IPS-18c (cell line): ENCODE data around the gene CEP97.
A peak's percentile ranks its signal among the peaks of the same experiment; 100 is the strongest.
"Not testable (repeated sequence)": the region's sequence is repeated elsewhere in the genome, so short reads cannot be mapped to it uniquely, and the experiment has no call there.

Source experiments
- H3K4me3 ChIP-seq: 2 replicates; pipeline ENCODE4 v1.7.0; 2013; ENCODE audit warnings: low read depth, mild to moderate bottlenecking, low read length, moderate library complexity; ENCODE audit not compliant: insufficient read depth
- H3K9me3 ChIP-seq: one replicate; pipeline ENCODE4 v1.6.1; 2013; ENCODE audit warnings: mild to moderate bottlenecking, low read length, moderate library complexity; ENCODE audit not compliant: control insufficient read depth, insufficient read depth

The CEP97 gene, protein sequence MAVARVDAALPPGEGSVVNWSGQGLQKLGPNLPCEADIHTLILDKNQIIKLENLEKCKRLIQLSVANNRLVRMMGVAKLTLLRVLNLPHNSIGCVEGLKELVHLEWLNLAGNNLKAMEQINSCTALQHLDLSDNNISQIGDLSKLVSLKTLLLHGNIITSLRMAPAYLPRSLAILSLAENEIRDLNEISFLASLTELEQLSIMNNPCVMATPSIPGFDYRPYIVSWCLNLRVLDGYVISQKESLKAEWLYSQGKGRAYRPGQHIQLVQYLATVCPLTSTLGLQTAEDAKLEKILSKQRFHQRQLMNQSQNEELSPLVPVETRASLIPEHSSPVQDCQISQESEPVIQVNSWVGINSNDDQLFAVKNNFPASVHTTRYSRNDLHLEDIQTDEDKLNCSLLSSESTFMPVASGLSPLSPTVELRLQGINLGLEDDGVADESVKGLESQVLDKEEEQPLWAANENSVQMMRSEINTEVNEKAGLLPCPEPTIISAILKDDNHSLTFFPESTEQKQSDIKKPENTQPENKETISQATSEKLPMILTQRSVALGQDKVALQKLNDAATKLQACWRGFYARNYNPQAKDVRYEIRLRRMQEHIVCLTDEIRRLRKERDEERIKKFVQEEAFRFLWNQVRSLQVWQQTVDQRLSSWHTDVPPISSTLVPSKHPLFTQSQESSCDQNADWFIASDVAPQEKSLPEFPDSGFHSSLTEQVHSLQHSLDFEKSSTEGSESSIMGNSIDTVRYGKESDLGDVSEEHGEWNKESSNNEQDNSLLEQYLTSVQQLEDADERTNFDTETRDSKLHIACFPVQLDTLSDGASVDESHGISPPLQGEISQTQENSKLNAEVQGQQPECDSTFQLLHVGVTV

DNA sequence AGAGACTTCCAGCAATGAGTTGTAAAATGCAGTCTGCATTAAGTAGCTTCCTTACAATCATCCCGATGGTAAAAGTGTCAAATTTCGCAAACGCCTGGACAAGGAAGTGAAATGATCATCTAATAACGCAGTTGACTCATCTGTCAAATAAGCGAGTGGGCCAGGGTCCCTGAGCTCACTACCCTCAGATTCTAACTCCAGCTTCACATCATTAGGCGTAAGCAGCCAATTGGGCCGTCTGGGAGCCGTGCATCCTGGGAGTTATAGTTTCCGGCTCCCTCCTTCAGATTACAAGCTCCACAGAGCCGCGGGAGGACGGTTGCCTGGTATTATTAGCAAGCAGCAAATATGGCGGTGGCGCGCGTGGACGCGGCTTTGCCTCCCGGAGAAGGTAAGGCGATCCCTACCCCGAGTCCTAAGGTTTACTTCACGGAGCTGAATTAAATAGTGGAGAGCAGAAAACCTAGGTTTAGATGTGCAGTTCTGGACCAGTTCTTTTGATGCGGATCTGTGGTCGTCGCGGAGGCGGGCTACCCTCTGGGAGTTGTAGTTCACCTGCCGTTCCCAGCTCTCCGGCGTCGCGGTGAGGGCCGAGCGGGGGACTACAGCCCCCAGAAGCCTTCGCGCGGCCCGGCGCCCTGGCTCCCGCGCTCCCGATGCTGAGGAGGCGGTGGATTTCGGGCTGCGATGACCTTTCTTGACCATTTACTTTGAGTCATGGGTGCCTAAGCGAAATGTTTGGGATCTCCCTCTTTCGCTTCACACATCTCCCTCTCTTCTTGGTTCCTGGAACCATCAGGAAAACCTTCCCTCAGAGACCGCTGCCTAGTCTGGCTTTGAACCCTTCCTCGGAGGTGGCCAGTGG, at the start of gene CEP97:
TSS of gene CEP97 (plus strand) at position 286 of the 865 bp plus-strand sequence. CDS start at position 349, 63 bp downstream.
- no peaks in the 10 kb centered on the region for H3K9me3 ChIP-seq
- H3K4me3 ChIP-seq: peak within 1 kb of the TSS; percentile 96

DNA sequence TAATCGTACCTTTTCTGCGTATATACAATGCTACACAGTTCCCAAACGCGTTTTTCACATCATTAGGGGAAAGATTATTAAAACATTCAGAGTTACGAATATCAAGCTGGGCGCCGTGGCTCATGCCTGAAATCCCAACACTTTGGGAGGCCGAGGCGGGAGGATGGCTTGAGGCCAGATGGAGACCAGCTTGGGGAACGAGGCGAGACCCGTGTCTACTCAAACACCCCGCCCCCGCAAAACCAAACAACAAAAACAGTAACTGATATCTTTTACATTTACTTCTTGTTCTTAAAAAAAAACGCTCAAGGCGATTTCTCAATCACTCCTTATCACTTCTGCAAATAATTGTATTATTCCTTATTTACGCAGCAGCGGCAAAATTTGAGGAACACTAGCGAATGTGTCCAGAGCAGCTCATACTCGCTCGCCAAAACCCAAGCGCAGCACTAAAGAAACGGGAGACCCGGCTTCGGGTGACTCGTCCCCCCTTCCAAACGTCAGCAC, 48.7 kb upstream of the CEP97 start:
- Histone ChIP-seq H3K4me3 (peak overlapping the region; percentile 99), H3K9me3 (no peaks in the 10 kb centered on the region)

DNA sequence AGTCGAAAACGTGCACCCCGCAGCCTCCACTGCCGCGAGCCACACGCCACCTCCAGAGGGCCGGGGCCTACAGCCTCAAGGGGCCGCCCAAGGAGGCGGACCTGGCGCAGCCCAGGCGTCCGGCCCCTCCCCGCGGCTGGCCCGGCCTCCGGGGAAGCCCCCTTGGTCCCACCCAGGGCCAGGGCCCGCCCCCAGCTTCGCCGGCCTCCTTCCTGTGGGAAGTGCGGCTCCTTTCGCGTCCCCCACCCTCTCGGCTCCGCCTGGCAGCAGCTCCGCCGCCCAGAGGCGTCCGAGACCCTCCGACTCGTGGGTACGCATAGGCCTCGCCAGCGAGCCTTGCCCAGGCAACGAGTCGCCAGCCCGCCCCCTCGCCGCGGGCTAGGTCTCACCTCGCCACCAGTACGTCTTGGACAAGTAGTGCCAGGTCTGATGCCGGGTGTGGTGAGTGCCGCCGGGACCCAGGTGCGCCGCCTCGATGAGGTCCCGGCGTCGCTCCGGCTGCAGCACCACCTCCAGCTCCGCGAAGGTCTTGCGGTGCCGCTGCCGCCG, 48.1 kb upstream of the CEP97 start:
- Histone ChIP-seq H3K9me3 (no peaks in the 10 kb centered on the region), H3K4me3 (peak overlapping the region; percentile 99)

DNA sequence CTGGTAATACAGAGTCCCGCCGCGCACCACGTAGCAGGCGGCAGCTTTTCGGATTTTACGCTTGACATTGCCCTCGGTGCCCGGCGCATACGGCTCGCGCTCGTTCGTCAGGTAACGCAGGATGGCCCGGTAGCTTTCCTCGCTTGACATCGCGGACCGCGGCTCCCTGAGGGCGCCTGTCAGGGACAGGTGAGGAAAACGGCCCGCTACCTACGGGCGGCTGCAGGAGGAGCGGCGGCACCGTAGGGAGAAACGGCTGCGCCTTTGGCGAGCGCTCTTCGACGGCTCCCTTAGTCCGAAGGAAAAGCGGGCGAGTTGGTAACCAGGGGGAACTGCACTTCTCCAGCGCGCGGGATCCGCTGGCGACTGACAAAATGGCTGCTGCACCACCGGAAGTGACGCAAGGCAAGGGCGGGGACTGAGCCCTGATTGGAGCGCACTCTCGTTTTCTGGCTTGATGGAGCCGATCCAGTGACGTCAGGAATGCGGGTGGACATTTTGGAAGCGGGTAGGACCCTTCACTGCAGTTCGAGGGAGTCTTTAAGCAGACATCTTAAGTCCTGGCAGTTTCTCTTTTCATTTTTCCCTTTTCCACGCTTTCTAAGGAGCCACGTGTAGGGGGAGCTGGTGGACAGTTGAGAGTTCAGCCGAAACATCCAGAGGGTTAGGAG, 47.5 kb upstream of the CEP97 start, which contains the start of gene ZBTB11:
TSS of gene ZBTB11 (minus strand) at position 368 of the 671 bp plus-strand sequence. CDS start at position 150, 218 bp downstream.
- H3K4me3 ChIP-seq: peak within 1 kb of the TSS; percentile 99
- no peaks in the 10 kb centered on the region for H3K9me3 ChIP-seq

DNA sequence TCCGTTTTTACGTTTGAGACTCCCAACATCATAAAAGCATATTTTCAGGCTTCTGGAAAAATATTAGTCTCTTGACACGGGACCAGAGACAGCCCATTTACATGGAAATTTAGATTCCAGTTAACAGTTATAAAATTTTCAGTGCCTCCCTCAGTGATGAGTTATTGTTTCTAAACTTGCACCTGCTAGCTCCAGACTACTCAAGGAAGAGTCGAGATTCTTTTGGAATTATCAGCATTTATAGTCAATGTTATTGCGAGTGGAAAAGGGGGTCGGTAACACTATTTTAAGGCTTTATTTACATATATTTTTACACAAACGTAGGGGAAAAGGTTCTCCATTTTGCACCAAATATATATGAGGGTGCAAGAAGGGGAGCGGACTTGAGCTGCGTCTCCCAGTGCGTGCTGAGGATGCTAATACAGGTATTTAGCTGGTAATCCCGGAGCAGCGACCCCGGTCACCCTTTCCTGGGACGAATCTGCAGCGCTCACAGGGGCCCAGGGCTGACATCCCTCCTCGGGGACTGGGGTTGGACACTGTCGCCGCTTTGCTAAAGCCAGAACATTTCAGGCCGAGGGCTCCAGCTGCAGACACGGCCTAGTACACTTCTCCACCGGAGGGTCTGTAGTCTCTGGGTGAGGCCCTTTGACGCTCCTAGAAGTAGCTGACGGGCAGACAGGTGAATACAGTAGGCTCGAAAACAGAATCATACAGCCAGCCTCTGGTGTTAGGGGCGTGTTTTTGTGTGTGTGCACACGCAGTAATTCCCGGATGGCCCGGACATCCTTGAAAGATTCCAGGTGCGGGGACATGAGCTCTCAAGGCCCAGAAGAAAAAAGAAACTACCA, 46.8 kb upstream of the CEP97 start:
- Histone ChIP-seq H3K4me3 (peak overlapping the region; percentile 30; the same call in 1 of the 2 replicates), H3K9me3 (no peaks in the 10 kb centered on the region)

DNA sequence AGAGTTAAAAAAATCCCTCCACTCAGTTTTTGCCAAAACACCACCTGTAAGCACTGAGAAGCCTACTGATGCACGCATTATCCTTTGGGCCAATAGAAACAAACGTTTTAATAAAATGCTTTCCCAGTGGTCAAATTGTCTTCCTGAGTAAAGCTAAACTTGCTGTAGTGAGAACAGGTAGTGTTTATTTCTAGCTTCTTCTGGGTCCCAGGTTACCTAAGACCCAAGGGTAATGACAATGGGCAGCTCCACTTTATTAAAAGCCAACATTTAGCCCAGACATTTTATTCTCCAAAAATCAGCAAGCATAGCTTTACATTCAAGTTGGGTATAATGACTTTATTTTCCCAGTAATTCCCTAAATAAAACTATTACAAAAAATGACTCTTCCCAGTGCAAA, 45.6 kb upstream of the CEP97 start:
- not testable (repeated sequence) for H3K9me3 ChIP-seq, H3K4me3 ChIP-seq

DNA sequence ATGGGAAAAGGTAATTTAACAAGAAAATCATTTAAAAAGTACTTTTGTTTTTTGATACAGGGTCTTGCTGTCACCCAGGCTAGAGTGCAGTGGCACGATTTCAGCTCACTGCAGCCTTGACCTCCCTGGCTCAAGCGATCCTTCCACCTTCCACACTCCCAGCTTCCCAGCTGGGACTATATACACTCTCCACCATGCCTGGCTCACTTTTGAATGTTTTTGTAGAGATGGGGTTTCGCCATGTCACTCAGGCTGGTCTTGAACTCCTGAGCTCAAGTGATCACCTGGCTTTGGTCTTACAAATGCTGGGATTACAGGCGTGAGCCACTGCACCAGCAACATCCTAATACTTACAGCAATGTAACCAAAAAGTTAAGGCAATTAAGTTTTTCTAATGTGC, 43.9 kb upstream of the CEP97 start:
- no peak overlapping the region for H3K4me3 ChIP-seq
- H3K9me3 ChIP-seq: no peaks in the 10 kb centered on the region

DNA sequence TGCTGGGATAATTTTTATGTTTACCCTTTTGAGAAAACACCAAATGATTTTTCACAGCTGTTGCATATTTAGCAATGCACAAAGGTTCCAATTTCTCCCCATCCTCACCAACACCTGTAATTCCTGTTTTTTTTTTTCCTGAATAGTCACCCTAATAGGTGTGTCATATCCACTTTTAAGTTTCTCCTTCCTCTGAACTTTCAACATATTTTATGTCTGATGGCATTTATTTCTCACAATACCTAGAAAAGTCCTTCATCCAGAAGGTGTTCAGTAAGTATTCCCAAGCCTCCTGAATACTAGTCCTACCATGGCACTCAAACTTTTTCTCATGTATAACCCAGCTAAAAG, 39.4 kb upstream of the CEP97 start:
- peak overlapping the region; percentile 85 for H3K4me3 ChIP-seq
- no peaks in the 10 kb centered on the region for H3K9me3 ChIP-seq

DNA sequence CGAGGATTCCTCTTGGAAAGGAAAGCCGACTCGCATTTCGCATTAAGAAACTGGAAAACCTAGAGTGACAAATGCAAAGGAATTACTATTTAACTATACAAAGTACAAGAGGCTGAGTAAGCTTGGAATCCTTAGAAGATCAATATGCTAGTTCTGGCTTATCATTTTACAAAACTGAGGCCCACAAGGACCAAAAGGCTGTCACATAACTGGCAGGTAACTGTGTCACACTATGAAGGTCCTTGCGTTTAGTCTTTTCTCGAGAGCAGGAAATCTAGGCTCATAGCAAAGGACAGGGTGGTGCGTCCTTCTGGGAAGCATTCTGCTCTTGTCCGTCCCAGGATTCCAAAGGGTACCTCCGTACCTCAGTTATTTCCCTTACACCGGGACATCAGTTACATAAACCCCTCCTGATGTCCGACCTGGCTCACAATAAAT, 38.5 kb upstream of the CEP97 start:
- Histone ChIP-seq H3K4me3 (peak overlapping the region; percentile 85), H3K9me3 (no peaks in the 10 kb centered on the region)

DNA sequence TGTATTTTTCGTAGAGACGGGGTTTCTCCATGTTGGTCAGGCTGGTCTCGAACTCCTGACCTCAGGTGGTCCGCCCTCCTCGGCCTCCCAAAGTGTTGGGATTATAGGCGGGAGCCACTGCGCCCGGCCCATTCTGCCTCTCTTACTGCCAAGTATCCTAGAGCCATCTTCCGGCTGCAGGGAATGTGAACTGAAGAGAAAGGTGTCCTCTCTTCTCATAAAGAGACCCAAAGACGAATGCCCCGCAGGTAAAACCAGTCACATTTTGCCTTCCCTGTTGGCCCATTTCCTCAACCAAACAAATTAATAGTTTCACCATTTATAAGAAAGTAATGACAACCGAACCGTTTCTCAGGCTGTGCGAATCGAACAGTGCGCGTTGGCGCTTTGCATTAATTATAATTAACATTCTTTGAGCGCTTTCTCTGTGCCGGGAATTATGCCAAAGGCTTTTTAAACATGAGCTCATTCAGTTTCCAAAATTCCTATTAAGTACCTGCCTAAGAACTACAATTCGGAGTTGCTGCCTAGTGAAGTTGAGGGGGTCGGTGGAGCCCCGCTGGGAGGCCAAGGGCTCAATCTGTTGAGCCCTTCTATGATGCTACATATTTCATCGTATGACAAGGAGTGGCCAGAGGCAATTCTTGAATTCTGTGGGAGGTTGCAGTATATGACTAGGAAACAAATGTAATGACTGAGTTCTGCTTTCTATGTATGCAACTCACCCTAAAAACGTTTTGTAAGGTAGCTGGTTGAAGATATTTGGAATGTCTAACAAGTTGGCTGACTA, 37.1 kb upstream of the CEP97 start:
- peak overlapping the region; percentile 85; the same call in 1 of the 2 replicates for H3K4me3 ChIP-seq
- no peaks in the 10 kb centered on the region for H3K9me3 ChIP-seq

DNA sequence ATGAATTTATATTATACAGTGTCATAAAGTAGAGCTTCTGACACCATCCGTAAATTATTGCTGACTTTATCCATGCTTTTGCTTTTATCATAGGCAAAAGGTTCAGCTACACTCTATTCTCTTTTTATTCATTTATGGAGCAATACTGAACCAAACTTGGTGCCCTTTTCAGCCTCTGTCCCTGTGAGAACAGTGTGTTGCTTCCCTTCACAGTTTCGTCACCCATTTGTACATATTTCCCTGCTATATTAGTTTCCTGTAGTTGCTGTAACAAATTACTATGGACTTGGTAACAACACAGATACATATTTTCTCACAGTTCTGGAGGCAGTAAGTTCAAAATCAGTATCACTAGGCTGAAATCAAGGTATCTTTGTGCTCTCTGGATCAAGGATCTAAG, 35.1 kb upstream of the CEP97 start:
- H3K9me3 ChIP-seq: no peaks in the 10 kb centered on the region

DNA sequence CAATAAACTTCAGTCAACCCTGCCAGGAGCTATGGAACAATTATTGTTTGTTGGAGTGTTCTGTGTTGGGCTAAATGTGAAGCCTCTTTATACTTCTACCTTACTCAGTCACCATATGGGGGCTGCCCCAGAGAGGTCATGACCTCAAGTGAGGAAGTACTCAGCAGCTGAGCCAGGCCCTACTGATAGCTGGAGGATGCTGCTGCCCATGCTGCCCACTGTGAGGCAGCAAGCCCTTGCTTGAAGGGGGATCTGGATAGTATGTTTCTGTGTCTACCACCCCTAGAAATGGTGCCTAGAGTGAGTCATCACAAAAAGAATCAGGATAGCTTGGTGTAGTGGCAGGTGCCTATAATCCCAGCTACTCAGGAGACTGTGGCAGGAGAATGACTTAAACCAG, 33.4 kb upstream of the CEP97 start:
- Histone ChIP-seq H3K4me3 (no peak overlapping the region), H3K9me3 (no peaks in the 10 kb centered on the region)

More for the DNA sequence above, 35.1 kb upstream of the CEP97 start:
- no peak overlapping the region for H3K4me3 ChIP-seq

DNA sequence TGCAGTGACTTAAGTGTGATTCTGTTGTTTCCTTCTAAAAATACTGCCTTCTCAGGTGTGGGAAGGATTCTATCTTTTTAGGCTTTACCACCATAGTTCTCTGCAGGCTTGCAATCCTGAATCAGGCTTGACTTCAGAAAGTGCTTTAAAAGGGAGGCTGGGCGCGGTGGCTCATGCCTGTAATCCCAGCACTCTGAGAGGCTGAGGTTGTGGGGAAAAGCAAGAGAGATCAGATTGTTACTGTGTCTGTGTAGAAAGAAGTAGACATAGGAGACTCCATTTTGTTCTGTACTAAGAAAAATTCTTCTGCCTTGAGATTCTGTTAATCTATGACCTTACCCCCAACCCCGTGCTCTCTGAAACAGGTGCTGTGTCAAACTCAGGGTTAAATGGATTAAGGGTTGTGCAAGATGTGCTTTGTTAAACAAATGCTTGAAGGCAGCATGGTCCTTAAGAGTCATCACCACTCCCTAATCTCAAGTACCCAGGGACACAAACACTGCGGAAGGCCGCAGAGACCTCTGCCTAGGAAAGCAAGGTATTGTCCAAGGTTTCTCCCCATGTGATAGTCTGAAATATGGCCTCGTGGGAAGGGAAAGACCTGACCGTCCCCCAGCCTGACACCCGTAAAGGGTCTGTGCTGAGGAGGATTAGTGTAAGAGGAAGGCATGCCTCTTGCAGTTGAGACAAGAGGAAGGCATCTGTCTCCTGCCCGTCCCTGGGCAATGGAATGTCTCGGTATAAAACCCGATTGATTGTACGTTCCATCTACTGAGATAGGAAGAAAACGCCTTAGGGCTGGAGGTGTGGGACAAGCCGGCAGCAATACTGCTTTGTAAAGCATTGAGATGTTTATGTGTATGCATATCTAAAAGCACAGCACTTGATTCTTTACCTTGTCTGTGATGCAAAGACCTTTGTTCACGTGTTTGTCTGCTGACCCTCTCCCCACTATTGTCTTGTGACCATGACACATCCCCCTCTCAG, 32.4 kb upstream of the CEP97 start:
- H3K4me3 ChIP-seq, H3K9me3 ChIP-seq: not testable (repeated sequence)

DNA sequence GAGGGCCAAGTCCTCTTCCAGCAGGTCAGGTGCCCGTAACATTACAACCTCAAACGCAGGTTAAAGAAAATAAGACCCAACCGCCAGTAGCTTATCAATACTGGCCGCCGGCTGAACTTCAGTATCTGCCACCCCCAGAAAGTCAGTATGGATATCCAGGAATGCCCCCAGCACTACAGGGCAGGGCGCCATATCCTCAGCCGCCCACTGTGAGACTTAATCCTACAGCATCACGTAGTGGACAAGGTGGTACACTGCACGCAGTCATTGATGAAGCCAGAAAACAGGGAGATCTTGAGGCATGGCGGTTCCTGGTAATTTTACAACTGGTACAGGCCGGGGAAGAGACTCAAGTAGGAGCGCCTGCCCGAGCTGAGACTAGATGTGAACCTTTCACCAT, 30.9 kb upstream of the CEP97 start:
- not testable (repeated sequence) for H3K4me3 ChIP-seq, H3K9me3 ChIP-seq
